Measurements from ENCODE around the gene CALCOCO1. TPM values are rescaled to one million over a fixed set of nuclear protein-coding genes. Genes with fewer than 3 reads are reported as not detected.
A peak's percentile ranks its signal among the peaks of the same experiment; 100 is the strongest.

CALCOCO1 gene
- total RNA-seq, 1 experiment from 2014 or later, result 27.0 TPM

GRCh38 chr12:53698948-53699677 lies 28.1 kb downstream of the CALCOCO1 start (continued):
- TF ChIP-seq, protein P1, sequence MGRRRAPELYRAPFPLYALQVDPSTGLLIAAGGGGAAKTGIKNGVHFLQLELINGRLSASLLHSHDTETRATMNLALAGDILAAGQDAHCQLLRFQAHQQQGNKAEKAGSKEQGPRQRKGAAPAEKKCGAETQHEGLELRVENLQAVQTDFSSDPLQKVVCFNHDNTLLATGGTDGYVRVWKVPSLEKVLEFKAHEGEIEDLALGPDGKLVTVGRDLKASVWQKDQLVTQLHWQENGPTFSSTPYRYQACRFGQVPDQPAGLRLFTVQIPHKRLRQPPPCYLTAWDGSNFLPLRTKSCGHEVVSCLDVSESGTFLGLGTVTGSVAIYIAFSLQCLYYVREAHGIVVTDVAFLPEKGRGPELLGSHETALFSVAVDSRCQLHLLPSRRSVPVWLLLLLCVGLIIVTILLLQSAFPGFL (CRISPR knock-in tag; IDR thresholded peaks at IDR 0.05; ENCODE audit: borderline replicate concordance), result no peak
- no peak for TF ChIP-seq ATF6 (CRISPR knock-in tag; IDR thresholded peaks at IDR 0.05)
- TF ChIP-seq ZMAT4 (CRISPR knock-in tag; IDR thresholded peaks at IDR 0.05), result no peak
- TF ChIP-seq SMAD4 (CRISPR knock-in tag; IDR thresholded peaks at IDR 0.05), result no peak
- no peak for TF ChIP-seq FOXP4 (CRISPR knock-in tag; IDR thresholded peaks at IDR 0.05)
- TF ChIP-seq JUN (CRISPR knock-in tag; IDR thresholded peaks at IDR 0.05), result no peak
- TF ChIP-seq ZNF423 (CRISPR knock-in tag; IDR thresholded peaks at IDR 0.05), result no peak
- TF ChIP-seq RORB (CRISPR knock-in tag; IDR thresholded peaks at IDR 0.05), result no peak
- no peak for TF ChIP-seq MLX (CRISPR knock-in tag; IDR thresholded peaks at IDR 0.05)

GRCh38 chr12:53696655-53697331 lies 30.5 kb downstream of the CALCOCO1 start:
- CTCF ChIA-PET, result interaction anchor here (1.2 to 8.4 kb wide), 4 partner anchors 21 to 153 kb away, joined by 6 to 232 read pairs (median 22); partner anchors contain the start of gene ATP5MC2
- peak overlapping the region; percentile 100 for H3K27ac Mint-ChIP-seq
- DNase-seq (ENCODE audit: low spot score) (no peak), ATAC-seq (peak; percentile 4; the same call in 1 of the 2 replicates)
- peaks cover 60% of the 10 kb centered on the region for H3K27me3 Mint-ChIP-seq (ENCODE audit: low read depth)
- TF ChIP-seq NFE2L1 (CRISPR knock-in tag; IDR thresholded peaks at IDR 0.05) (peak; percentile 39; the same call in 1 of the 2 replicates), SP1 (CRISPR knock-in tag; conservative IDR thresholded peaks at IDR 0.05) (0 out of 2 replicates have a peak, but pooled peaks have one; percentile 36), ZNF423 (CRISPR knock-in tag; IDR thresholded peaks at IDR 0.05) (no peak), ZNF317 (CRISPR knock-in tag; IDR thresholded peaks at IDR 0.05; ENCODE audit: borderline replicate concordance, low read depth) (no peak)
- TF ChIP-seq, protein P2, sequence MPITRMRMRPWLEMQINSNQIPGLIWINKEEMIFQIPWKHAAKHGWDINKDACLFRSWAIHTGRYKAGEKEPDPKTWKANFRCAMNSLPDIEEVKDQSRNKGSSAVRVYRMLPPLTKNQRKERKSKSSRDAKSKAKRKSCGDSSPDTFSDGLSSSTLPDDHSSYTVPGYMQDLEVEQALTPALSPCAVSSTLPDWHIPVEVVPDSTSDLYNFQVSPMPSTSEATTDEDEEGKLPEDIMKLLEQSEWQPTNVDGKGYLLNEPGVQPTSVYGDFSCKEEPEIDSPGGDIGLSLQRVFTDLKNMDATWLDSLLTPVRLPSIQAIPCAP (CRISPR knock-in tag; IDR thresholded peaks at IDR 0.05), result no peak
- TF ChIP-seq, protein P3, sequence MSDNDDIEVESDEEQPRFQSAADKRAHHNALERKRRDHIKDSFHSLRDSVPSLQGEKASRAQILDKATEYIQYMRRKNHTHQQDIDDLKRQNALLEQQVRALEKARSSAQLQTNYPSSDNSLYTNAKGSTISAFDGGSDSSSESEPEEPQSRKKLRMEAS (CRISPR knock-in tag; IDR thresholded peaks at IDR 0.05), result 0 out of 2 replicates have a peak, but pooled peaks have one; percentile 1
- POLR2A ChIA-PET, result interaction anchor here (0.7 to 1.7 kb wide), 2 partner anchors 21 to 605 kb away, joined by 3 to 5 read pairs; partner anchors contain the start of gene ATP5MC2
- H3K36me3 Mint-ChIP-seq, result no peaks in the 10 kb centered on the region
- H3K9me3 Mint-ChIP-seq, result peaks cover under 1% of the 10 kb centered on the region; the same call in 1 of the 2 replicates
- peaks cover 38% of the 10 kb centered on the region for H3K4me1 Mint-ChIP-seq
- peak overlapping the region; percentile 78 for H3K4me3 Mint-ChIP-seq

Data from WTC11 (cell line).